GM12801 (cell line): ENCODE measurements around the gene RPL31.

Experiments used
- CTCF ChIP-seq: IDR thresholded peaks from one replicate; pipeline ENCODE4 v1.5.1; 2011; ENCODE audit warnings: control low read depth; ENCODE audit not compliant: insufficient read length; ENCODE audit errors: extremely low read depth

RPL31 gene

GRCh38 chr2:101022221-101022620 is 20.1 kb downstream of the RPL31 start:
- TF ChIP-seq CTCF, result no peak

- no peak for TF ChIP-seq CTCF
Measured at GRCh38 chr2:101023327-101024107, 21.4 kb downstream of the RPL31 start.

- TF ChIP-seq CTCF, result no peak
Measured at GRCh38 chr2:101025561-101025960, 23.5 kb downstream of the RPL31 start.

GRCh38 chr2:101026253-101026701 is 24.2 kb downstream of the RPL31 start:
- TF ChIP-seq CTCF, result no peak

- no peak for TF ChIP-seq CTCF
Measured at GRCh38 chr2:101026923-101027469, 24.9 kb downstream of the RPL31 start.

- no peak for TF ChIP-seq CTCF
Measured at GRCh38 chr2:101027852-101028251, 25.8 kb downstream of the RPL31 start.

GRCh38 chr2:101030866-101031554 is 28.9 kb downstream of the RPL31 start:
- no peak for TF ChIP-seq CTCF
